Loucy (cell line): ENCODE data around the gene PCBP3.

ENCODE experiments used
- H2AFZ ChIP-seq: fragments of 200-600 bp; sonication (generic); 2 replicates; pipeline ENCODE4 v1.6.0; 2016; ENCODE audit warnings: antibody characterized with exemption, mild to moderate bottlenecking, low read length, moderate library complexity
- H3F3A ChIP-seq: fragments of 200-600 bp; 2 replicates; pipeline ENCODE4 v1.6.0; 2016; ENCODE audit warnings: antibody characterized with exemption, low read depth, mild to moderate bottlenecking
- H3K27me3 ChIP-seq: fragments of 200-600 bp; sonication (generic); 2 replicates; pipeline ENCODE4 v1.6.1; 2014; ENCODE audit warnings: low read length, mild to moderate bottlenecking; ENCODE audit not compliant: insufficient read depth, poor library complexity, severe bottlenecking
- H3K36me3 ChIP-seq: fragments of 200-600 bp; sonication (generic); 2 replicates; pipeline ENCODE4 v1.6.1; 2016; ENCODE audit warnings: low read length; ENCODE audit not compliant: insufficient read depth
- H3K4me1 ChIP-seq: fragments of 200-600 bp; sonication (generic); 2 replicates; pipeline ENCODE4 v1.5.1; 2014; ENCODE audit warnings: low read length, mild to moderate bottlenecking; ENCODE audit not compliant: insufficient read depth, poor library complexity, severe bottlenecking
- H3K4me2 ChIP-seq: fragments of 200-600 bp; sonication (generic); 2 replicates; pipeline ENCODE4 v1.6.0; 2014; ENCODE audit warnings: antibody characterized with exemption, low read length, low read depth, mild to moderate bottlenecking; ENCODE audit not compliant: poor library complexity, severe bottlenecking
- H3K4me3 ChIP-seq: fragments of 200-600 bp; sonication (generic); 2 replicates; pipeline ENCODE4 v1.5.1; 2014; ENCODE audit warnings: low read length, mild to moderate bottlenecking, mixed read lengths; ENCODE audit not compliant: poor library complexity, severe bottlenecking
- H3K79me2 ChIP-seq: fragments of 200-600 bp; sonication (generic); 2 replicates; pipeline ENCODE4 v1.6.1; 2014; ENCODE audit warnings: low read length; ENCODE audit not compliant: insufficient read depth
- H3K9ac ChIP-seq: fragments of 200-600 bp; sonication (generic); 2 replicates; pipeline ENCODE4 v1.6.0; 2014; ENCODE audit warnings: mild to moderate bottlenecking, low read depth, low read length, moderate library complexity; ENCODE audit not compliant: poor library complexity, severe bottlenecking
- H3K9me2 ChIP-seq: fragments of 200-600 bp; sonication (generic); replicated peaks from 2 replicates; pipeline ENCODE4 v1.6.1; 2016; ENCODE audit warnings: low read depth, low read length, mixed read lengths
- H3K9me3 ChIP-seq: fragments of 200-600 bp; sonication (generic); 2 replicates; pipeline ENCODE4 v1.6.1; 2014; ENCODE audit warnings: mild to moderate bottlenecking, antibody characterized with exemption, low read length, low read depth; ENCODE audit not compliant: insufficient read depth
- H4K20me1 ChIP-seq: fragments of 200-600 bp; sonication (generic); 2 replicates; pipeline ENCODE4 v1.6.0; 2014; ENCODE audit warnings: antibody characterized with exemption, low read length, mild to moderate bottlenecking; ENCODE audit not compliant: insufficient read depth, poor library complexity, severe bottlenecking
- EZH2phosphoT487 ChIP-seq: fragments of 200-600 bp; IDR thresholded peaks from 2 replicates; pipeline ENCODE4 v1.6.1; 2018; ENCODE audit warnings: antibody characterized with exemption, mild to moderate bottlenecking, moderate library complexity, borderline replicate concordance
- TF ChIP-seq, protein P1 (sequence below): fragments of 200-600 bp; sonication (generic); conservative IDR thresholded peaks from 2 replicates; pipeline ENCODE4 v1.5.1; 2014; ENCODE audit warnings: mild to moderate bottlenecking, antibody characterized with exemption, low read length

PCBP3 gene

DNA sequence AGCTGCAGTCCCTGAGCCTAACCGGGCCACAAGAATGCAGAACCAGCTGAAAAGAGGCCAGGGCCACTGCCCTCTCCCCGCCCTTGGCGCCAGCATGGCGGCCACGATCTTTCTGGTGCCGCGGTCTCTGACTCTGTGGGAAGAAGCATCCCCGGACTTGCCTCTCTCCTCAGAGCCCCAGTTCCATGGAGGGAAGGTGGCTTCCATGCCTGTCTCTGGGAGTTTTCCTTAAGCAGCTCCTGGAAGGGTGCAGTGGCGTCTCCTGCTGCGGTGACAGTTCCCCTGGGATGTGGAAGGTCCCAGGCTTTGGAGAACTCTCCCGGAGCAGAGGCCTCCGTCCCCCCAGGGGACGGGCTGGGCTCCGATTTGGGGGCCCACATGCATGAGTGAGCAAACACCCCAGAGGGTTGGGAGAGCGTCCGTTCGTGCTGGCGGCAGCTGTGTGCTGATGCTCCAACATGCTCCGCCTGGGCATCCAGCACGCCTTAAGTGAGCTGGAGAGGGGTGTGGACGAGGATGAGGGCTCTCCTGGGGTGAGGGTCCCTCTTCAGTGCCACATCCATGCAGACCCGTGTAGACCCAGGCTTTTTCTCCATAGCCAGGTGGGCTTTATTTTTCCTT, 228.2 kb downstream of the PCBP3 start:
- Histone ChIP-seq H3K27me3 (no peaks in the 10 kb centered on the region), H4K20me1 (no peaks in the 10 kb centered on the region), H3K9me2 (no peaks in the 10 kb centered on the region), H2AFZ (no peak overlapping the region), H3K4me3 (no peak overlapping the region), H3K4me1 (peaks cover 27% of the 10 kb centered on the region), H3K9me3 (no peaks in the 10 kb centered on the region), H3F3A (no peaks in the 10 kb centered on the region), H3K36me3 (no peaks in the 10 kb centered on the region), H3K4me2 (no peak overlapping the region), H3K9ac (no peak overlapping the region), H3K79me2 (no peaks in the 10 kb centered on the region)
- TF ChIP-seq, protein P1, sequence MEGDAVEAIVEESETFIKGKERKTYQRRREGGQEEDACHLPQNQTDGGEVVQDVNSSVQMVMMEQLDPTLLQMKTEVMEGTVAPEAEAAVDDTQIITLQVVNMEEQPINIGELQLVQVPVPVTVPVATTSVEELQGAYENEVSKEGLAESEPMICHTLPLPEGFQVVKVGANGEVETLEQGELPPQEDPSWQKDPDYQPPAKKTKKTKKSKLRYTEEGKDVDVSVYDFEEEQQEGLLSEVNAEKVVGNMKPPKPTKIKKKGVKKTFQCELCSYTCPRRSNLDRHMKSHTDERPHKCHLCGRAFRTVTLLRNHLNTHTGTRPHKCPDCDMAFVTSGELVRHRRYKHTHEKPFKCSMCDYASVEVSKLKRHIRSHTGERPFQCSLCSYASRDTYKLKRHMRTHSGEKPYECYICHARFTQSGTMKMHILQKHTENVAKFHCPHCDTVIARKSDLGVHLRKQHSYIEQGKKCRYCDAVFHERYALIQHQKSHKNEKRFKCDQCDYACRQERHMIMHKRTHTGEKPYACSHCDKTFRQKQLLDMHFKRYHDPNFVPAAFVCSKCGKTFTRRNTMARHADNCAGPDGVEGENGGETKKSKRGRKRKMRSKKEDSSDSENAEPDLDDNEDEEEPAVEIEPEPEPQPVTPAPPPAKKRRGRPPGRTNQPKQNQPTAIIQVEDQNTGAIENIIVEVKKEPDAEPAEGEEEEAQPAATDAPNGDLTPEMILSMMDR = no peak
- TF ChIP-seq EZH2phosphoT487 = no peak

DNA sequence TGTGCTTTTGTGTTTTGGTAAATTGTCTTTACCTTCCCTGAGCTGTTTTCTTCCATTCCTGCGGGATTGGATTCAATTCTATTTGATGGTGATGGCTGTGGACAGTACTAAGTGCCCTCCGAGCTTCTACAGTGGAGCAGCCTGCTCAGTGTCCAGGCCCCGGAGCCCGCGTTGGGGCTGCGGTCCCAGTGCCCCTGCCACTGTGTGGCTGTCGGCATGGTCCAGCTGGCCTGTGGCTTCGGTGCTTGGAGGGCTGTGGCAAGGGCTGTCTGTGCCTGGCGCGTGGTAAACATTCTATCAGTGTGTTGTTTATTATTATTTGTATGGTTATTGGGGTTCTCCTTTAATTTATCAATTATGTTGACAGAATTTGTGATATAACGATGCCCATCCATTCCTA, 228.9 kb downstream of the PCBP3 start:
- H3K4me3 ChIP-seq = no peak overlapping the region
- no peak overlapping the region for H3K4me2 ChIP-seq
- no peaks in the 10 kb centered on the region for H4K20me1 ChIP-seq
- TF ChIP-seq, protein P1 = no peak
- no peak for TF ChIP-seq EZH2phosphoT487
- peaks cover 27% of the 10 kb centered on the region for H3K4me1 ChIP-seq
- no peaks in the 10 kb centered on the region for H3K36me3 ChIP-seq
- no peaks in the 10 kb centered on the region for H3K9me2 ChIP-seq
- no peaks in the 10 kb centered on the region for H3K9me3 ChIP-seq
- no peak overlapping the region for H3K9ac ChIP-seq
- H3K27me3 ChIP-seq = no peaks in the 10 kb centered on the region
- no peaks in the 10 kb centered on the region for H3F3A ChIP-seq
- H2AFZ ChIP-seq = no peak overlapping the region
- H3K79me2 ChIP-seq = no peaks in the 10 kb centered on the region

DNA sequence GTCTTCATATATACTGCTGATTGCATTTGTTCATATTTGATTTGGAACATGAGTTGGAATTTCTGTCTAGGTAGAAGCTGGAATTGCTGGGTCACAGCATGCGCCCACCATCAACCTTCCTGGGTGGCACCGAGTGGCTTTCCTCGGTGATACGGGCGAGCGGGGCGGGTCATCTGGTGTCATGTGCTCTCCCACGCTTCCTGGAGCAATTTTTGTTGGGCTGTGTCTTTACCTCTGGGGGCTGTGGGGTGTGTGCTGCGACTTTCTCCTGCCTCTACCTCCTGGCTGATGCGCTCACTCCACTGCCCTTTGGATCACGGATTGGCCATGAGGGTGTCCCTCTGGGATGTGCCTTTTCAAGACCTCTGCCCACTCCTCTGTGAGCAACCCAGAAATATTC, 229.4 kb downstream of the PCBP3 start:
- peaks cover 28% of the 10 kb centered on the region for H3K4me1 ChIP-seq
- no peaks in the 10 kb centered on the region for H3F3A ChIP-seq
- no peak overlapping the region for H2AFZ ChIP-seq
- no peak for TF ChIP-seq EZH2phosphoT487
- TF ChIP-seq, protein P1 = no peak
- no peaks in the 10 kb centered on the region for H3K9me2 ChIP-seq
- no peak overlapping the region for H3K9ac ChIP-seq
- no peaks in the 10 kb centered on the region for H4K20me1 ChIP-seq
- H3K9me3 ChIP-seq = no peaks in the 10 kb centered on the region
- H3K27me3 ChIP-seq = no peaks in the 10 kb centered on the region
- H3K4me3 ChIP-seq = no peak overlapping the region
- H3K79me2 ChIP-seq = no peaks in the 10 kb centered on the region
- H3K4me2 ChIP-seq = no peak overlapping the region
- H3K36me3 ChIP-seq = no peaks in the 10 kb centered on the region
